B cell (primary cell): Measurements from ENCODE around the gene KRT71. TPM values are rescaled to one million over a fixed set of nuclear protein-coding genes. Genes with fewer than 3 reads are reported as not detected.

Experiments
- ATAC-seq: fragments of 200-7000 bp; cut with Tn5 transposase; one replicate; pipeline ENCODE4 v1.10.0; 2021; ENCODE audit warnings: low read depth, mild to moderate bottlenecking, moderate number of reproducible peaks, moderate library complexity
- CTCF ChIA-PET: fragments of 350-600 bp; sonication (Branson Sonifier 250); formaldehyde crosslinking; loops from one replicate; lab custom pipeline; 2021; ENCODE audit warnings: antibody characterized with exemption, inconsistent platforms; lab: Charles Lee
- POLR2A ChIA-PET: fragments of 350-600 bp; sonication (Branson Sonifier 250); formaldehyde crosslinking; loops from one replicate; lab custom pipeline; 2021; ENCODE audit warnings: antibody characterized with exemption; lab: Charles Lee
- DNase-seq: peaks from one replicate; pipeline ENCODE4 v3.0.0; 2013
- H2AFZ ChIP-seq: 2 replicates; pipeline ENCODE4 v1.6.1; 2012; ENCODE audit warnings: mild to moderate bottlenecking, low read depth, low read length; ENCODE audit not compliant: insufficient read depth, poor library complexity, severe bottlenecking
- H3K27ac ChIP-seq, 2 donors: 1 replicate in 1 of 2; 2 replicates in 1 of 2; pipeline ENCODE4 v1.5.1; 2012 to 2013; ENCODE audit warnings: low read length in 2 of 2, mild to moderate bottlenecking in 2 of 2, moderate library complexity in 1 of 2
- H3K27me3 ChIP-seq, 4 experiments: fragments of 200-600 bp in 1 of 4; sonication (generic) in 1 of 4; replicated peaks in 1 of 4; 1 replicate in 2 of 4; 2 replicates in 2 of 4; pipeline versions ENCODE4 v1.6.1 to v1.7.0; 2013 to 2016; ENCODE audit warnings: low read length in 3 of 4, mild to moderate bottlenecking in 2 of 4, mixed read lengths in 1 of 4, moderate library complexity in 1 of 4; ENCODE audit not compliant: insufficient read depth in 4 of 4, control insufficient read depth in 3 of 4; ENCODE audit errors: control extremely low read depth in 1 of 4
- H3K36me3 ChIP-seq, 2 experiments: replicated peaks in 1 of 2; 1 replicate in 1 of 2; 2 replicates in 1 of 2; pipeline versions ENCODE4 v1.6.1 to v1.7.1; 2013; ENCODE audit warnings: low read length in 1 of 2; ENCODE audit not compliant: insufficient read depth in 2 of 2, control insufficient read depth in 1 of 2; ENCODE audit errors: control extremely low read depth in 1 of 2, extremely low read depth in 1 of 2
- H3K4me1 ChIP-seq, 2 donors: fragments of 200-600 bp in 1 of 2; sonication (generic) in 1 of 2; 1 replicate in 1 of 2; 2 replicates in 1 of 2; pipeline versions ENCODE4 v1.5.1 to v1.6.1; 2013 to 2017; ENCODE audit warnings: low read length in 2 of 2; ENCODE audit not compliant: control insufficient read depth in 2 of 2, insufficient read depth in 2 of 2
- H3K4me2 ChIP-seq: replicated peaks from 2 replicates; pipeline ENCODE3; 2012; ENCODE audit warnings: mild to moderate bottlenecking, low read depth, low read length; ENCODE audit not compliant: poor library complexity, severe bottlenecking
- H3K4me3 ChIP-seq, 5 experiments: fragments of 200-600 bp in 1 of 5; sonication (generic) in 1 of 5; 1 replicate in 3 of 5; 2 replicates in 2 of 5; pipeline versions ENCODE4 v1.5.1 to v1.7.0; 2011 to 2016; ENCODE audit warnings: low read length in 4 of 5, mild to moderate bottlenecking in 4 of 5, low read depth in 2 of 5, control low read depth in 1 of 5, moderate library complexity in 1 of 5; ENCODE audit not compliant: insufficient read depth in 1 of 5; ENCODE audit errors: control extremely low read depth in 1 of 5, extremely low read depth in 1 of 5
- H3K79me2 ChIP-seq: fragments of 200-600 bp; sonication (generic); one replicate; pipeline ENCODE4 v1.6.0; 2016; ENCODE audit warnings: low read length; ENCODE audit not compliant: control insufficient read depth, insufficient read depth
- H3K9ac ChIP-seq: fragments of 200-600 bp; sonication (generic); 2 replicates; pipeline ENCODE4 v1.6.1; 2017; ENCODE audit warnings: mild to moderate bottlenecking, low read length, moderate library complexity
- H3K9me3 ChIP-seq, 3 donors: one replicate each; pipeline versions ENCODE4 v1.6.1 to v1.7.1; 2013; ENCODE audit warnings: low read length in 2 of 3; ENCODE audit not compliant: control insufficient read depth in 2 of 3, insufficient read depth in 1 of 3; ENCODE audit errors: control extremely low read depth in 1 of 3
- H4K20me1 ChIP-seq: 2 replicates; pipeline ENCODE4 v1.6.0; 2012; ENCODE audit warnings: mild to moderate bottlenecking, low read length; ENCODE audit not compliant: insufficient read depth, control insufficient read depth, poor library complexity, severe bottlenecking
- H3K27ac Mint-ChIP-seq: one replicate; pipeline ENCODE4 v1.8.0; 2021; ENCODE audit warnings: mixed read lengths
- H3K27me3 Mint-ChIP-seq: one replicate; pipeline ENCODE4 v1.8.0; 2021; ENCODE audit warnings: mixed read lengths
- H3K4me1 Mint-ChIP-seq: one replicate; pipeline ENCODE4 v1.8.0; 2021; ENCODE audit warnings: mixed read lengths
- H3K4me3 Mint-ChIP-seq: one replicate; pipeline ENCODE4 v1.8.0; 2021; ENCODE audit warnings: mixed read lengths
- H3K9me3 Mint-ChIP-seq: one replicate; pipeline ENCODE4 v1.8.0; 2022; ENCODE audit warnings: mixed read lengths; ENCODE audit not compliant: insufficient read depth
- EZH2 ChIP-seq: IDR thresholded peaks from 2 replicates; pipeline ENCODE4 v1.6.1; 2012; ENCODE audit warnings: borderline replicate concordance, low read depth, mild to moderate bottlenecking, moderate library complexity, low read length; ENCODE audit not compliant: insufficient read depth, poor library complexity, severe bottlenecking
- WGBS: methylation state at CpG from one replicate; pipeline ENCODE4 v1.1.5; 2013; ENCODE audit warnings: missing lambda C conversion rate; ENCODE audit not compliant: insufficient coverage; 5-methylcytosine and 5-hydroxymethylcytosine counted together
- intact Hi-C: fragments of 100-400 bp; cut with micrococcal nuclease; formaldehyde crosslinking; loops from one replicate; pipeline ENCODE4 v1.10.0; 2022
- polyA plus RNA-seq: library from polyadenylated mRNA; depleted of rRNA; stranded (reverse); fragments of >200 nt; gene quantifications from 2 replicates; pipeline ENCODE4 v1.2.3, GENCODE V29; 2012
- total RNA-seq, 2 donors: library from RNA; stranded (reverse); fragments of 120-200 nt in 1 of 2; gene quantifications; 1 replicate in 1 of 2; 2 replicates in 1 of 2; pipeline versions ENCODE4 v1.2.3 to v1.2.4, GENCODE V29; 2013 to 2022
- TF ChIP-seq, protein P1 (sequence below): fragments of 200-600 bp; IDR thresholded peaks from one replicate; pipeline ENCODE4 v1.8.0; 2022; ENCODE audit warnings: antibody characterized with exemption, mild to moderate bottlenecking

Gene KRT71
- total and polyA plus RNA-seq, 2 donors (not counting 1 experiment from before 2014, with no cell fraction given), result not detected

DNA sequence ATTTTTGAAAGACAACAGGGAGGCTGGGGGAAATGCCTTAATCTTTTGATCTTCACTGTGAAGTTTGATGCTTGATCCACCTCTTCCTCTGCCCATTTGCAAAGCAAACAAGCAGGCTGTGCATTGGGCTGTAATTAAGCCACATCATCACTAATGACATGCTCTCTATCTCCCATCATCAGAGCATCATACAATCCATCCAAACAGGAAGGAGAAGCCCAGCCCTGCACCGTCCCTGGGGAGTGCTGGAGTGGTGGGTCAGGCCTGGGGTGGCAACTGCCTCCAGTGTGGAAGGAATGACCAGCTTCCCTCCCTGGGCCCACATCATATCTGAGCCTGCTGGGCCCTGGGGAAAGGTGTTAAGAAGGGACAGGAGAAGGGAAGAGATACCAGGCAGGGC lies 27.6 kb upstream of the KRT71 start:
- TF ChIP-seq, protein P1, sequence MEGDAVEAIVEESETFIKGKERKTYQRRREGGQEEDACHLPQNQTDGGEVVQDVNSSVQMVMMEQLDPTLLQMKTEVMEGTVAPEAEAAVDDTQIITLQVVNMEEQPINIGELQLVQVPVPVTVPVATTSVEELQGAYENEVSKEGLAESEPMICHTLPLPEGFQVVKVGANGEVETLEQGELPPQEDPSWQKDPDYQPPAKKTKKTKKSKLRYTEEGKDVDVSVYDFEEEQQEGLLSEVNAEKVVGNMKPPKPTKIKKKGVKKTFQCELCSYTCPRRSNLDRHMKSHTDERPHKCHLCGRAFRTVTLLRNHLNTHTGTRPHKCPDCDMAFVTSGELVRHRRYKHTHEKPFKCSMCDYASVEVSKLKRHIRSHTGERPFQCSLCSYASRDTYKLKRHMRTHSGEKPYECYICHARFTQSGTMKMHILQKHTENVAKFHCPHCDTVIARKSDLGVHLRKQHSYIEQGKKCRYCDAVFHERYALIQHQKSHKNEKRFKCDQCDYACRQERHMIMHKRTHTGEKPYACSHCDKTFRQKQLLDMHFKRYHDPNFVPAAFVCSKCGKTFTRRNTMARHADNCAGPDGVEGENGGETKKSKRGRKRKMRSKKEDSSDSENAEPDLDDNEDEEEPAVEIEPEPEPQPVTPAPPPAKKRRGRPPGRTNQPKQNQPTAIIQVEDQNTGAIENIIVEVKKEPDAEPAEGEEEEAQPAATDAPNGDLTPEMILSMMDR, result no peak
- no peak for TF ChIP-seq EZH2
- WGBS, result no CpG with 5 or more reads among the region's 1 CpG
- intact Hi-C loops, result loop anchor here (10.0 kb wide), 1 partner anchor 294 kb away; no protein-coding TSS in a partner anchor

More for the DNA sequence above, 27.6 kb upstream of the KRT71 start:
- Histone ChIP-seq H3K9ac (no peak overlapping the region), H3K9me3 (no peaks in the 10 kb centered on the region), H3K4me2 (no peak overlapping the region), H3K4me1 (no peaks in the 10 kb centered on the region), H3K27me3 (peaks cover 0 to 1% (median 0%) of the 10 kb centered on the region in 4 experiments), H3K79me2 (no peaks in the 10 kb centered on the region), H3K4me3 (no peak overlapping the region), H2AFZ (no peak overlapping the region), H4K20me1 (no peaks in the 10 kb centered on the region), H3K27ac (no peak overlapping the region), H3K36me3 (no peaks in the 10 kb centered on the region)
- H3K27ac Mint-ChIP-seq, result no peak overlapping the region
- H3K4me1 Mint-ChIP-seq, result no peaks in the 10 kb centered on the region
- no peak for DNase-seq
- ChIA-PET CTCF (no interaction called here), POLR2A (interaction anchor here (0.6 kb wide), 1 partner anchor 305 kb away, joined by 3 read pairs; no protein-coding TSS in a partner anchor)
- H3K4me3 Mint-ChIP-seq, result no peak overlapping the region
- ATAC-seq, result no peak
- no peaks in the 10 kb centered on the region for H3K9me3 Mint-ChIP-seq
- peaks cover 12% of the 10 kb centered on the region for H3K27me3 Mint-ChIP-seq
